Panc1 (cell line): ENCODE results near the gene LAMC3.

ENCODE experiments used
- POLR2AphosphoS5 ChIP-seq: IDR thresholded peaks from 2 replicates; pipeline ENCODE4 v1.6.1; 2012; ENCODE audit warnings: mild to moderate bottlenecking, low read depth, low read length, moderate library complexity
- SIN3A ChIP-seq: IDR thresholded peaks from 2 replicates; pipeline ENCODE4 v1.6.1; 2012; ENCODE audit warnings: low read depth, mild to moderate bottlenecking, low read length, moderate library complexity, borderline replicate concordance; ENCODE audit not compliant: insufficient read depth
- TCF7L2 ChIP-seq: IDR thresholded peaks from 2 replicates; pipeline ENCODE4 v1.6.1; 2011; ENCODE audit warnings: mild to moderate bottlenecking, low read depth, low read length, inconsistent platforms
- TF ChIP-seq, protein P1 (sequence below): fragments of 450-650 bp; IDR thresholded peaks from 2 replicates; pipeline ENCODE4 v1.5.1; 2017; ENCODE audit warnings: mild to moderate bottlenecking

DNA sequence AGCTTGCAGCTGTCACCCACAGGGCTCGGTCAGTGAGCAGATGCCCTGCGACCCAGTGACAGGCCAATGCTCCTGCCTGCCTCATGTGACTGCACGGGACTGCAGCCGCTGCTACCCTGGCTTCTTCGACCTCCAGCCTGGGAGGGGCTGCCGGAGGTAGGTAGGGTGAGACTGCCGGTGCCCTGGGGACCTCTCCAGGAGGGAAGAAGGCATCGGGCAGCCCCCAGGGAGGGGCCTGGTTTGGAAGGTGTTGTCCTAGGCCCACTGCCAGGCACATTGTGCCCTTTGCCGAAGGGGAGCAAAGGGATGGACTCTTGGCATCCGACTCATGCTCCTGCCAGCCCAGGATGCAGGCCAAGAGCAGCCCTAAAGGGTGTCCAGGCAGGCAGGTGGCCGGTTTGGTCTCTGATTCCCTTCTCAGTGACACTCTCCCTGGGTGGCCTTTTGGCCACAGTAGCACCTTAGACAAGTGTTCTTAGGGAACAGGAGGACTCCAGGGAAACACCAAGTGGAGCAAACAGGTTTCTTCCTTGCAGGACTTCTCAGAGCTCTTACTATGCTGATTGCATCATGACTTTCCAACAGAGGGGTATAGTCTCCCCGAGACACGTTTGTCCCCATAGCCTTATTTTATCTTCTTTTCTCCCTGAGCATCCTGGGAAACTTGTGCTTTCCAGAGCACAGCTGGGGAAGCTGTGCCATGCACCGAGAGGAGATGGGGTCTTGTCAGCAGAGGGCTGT, 59.3 kb downstream of the LAMC3 start:
- TF ChIP-seq, protein P1, sequence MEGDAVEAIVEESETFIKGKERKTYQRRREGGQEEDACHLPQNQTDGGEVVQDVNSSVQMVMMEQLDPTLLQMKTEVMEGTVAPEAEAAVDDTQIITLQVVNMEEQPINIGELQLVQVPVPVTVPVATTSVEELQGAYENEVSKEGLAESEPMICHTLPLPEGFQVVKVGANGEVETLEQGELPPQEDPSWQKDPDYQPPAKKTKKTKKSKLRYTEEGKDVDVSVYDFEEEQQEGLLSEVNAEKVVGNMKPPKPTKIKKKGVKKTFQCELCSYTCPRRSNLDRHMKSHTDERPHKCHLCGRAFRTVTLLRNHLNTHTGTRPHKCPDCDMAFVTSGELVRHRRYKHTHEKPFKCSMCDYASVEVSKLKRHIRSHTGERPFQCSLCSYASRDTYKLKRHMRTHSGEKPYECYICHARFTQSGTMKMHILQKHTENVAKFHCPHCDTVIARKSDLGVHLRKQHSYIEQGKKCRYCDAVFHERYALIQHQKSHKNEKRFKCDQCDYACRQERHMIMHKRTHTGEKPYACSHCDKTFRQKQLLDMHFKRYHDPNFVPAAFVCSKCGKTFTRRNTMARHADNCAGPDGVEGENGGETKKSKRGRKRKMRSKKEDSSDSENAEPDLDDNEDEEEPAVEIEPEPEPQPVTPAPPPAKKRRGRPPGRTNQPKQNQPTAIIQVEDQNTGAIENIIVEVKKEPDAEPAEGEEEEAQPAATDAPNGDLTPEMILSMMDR = no peak
- no peak for TF ChIP-seq POLR2AphosphoS5
- no peak for TF ChIP-seq TCF7L2
- TF ChIP-seq SIN3A = no peak
